Measurements from ENCODE around the gene TENM3. TPM values are rescaled to one million over a fixed set of nuclear protein-coding genes. Genes with fewer than 3 reads are reported as not detected.

TENM3 gene
- total RNA-seq, 1 experiment from 2014 or later = not detected

DNA sequence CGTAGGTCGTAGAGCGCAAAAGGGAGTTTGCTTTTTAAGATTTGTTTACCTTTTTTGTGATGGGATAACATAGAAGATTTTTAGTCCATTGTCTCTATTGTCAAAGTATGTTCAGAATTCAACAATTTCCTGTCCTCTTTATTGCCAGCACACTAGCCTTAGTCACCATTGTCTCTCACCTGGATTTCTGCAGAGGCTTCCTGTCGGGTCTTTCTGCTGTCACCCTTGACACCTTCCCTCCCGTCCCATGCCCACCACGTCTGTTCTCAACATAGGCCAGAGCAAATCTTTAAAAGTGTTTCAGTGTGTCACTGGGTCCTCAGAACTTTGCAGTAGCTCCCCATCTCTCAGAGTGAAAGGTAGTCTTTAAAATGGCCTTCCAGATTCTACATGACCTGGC lies 323.9 kb downstream of the TENM3 start:
- ChIA-PET POLR2A (ENCODE audit: unreplicated experiment) (no interaction called here), CTCF (no interaction called here)
- no peak overlapping the region for H3K4me3 ChIP-seq
- no peaks in the 10 kb centered on the region for H3K79me2 ChIP-seq (ENCODE audit: low read depth)
- H3K4me1 ChIP-seq (replicated peaks; ENCODE audit: insufficient read depth) = no peaks in the 10 kb centered on the region
- H3F3A ChIP-seq (ENCODE audit: insufficient read depth, low read depth) = no peaks in the 10 kb centered on the region
- H3K27me3 ChIP-seq (ENCODE audit: insufficient read depth, low read depth) = peaks cover 31% of the 10 kb centered on the region
- no peak for TF ChIP-seq EZH2 (IDR thresholded peaks at IDR 0.05; ENCODE audit: low read depth)
- no peak for TF ChIP-seq CTCF (conservative IDR thresholded peaks at IDR 0.05)
- H3K9me2 ChIP-seq (ENCODE audit: insufficient read depth) = no peaks in the 10 kb centered on the region
- intact Hi-C loops (cut with micrococcal nuclease; ENCODE audit: unreplicated experiment) = no loop called here
- no peaks in the 10 kb centered on the region for H3K9me3 ChIP-seq (ENCODE audit: insufficient read depth, low read depth)
- no peaks in the 10 kb centered on the region for H3K36me3 ChIP-seq (ENCODE audit: low read depth)
- no TSS peak for BruUV-seq (replicated peaks)
- H4K20me1 ChIP-seq (ENCODE audit: insufficient read depth) = no peaks in the 10 kb centered on the region
- H3K27ac ChIP-seq = no peak overlapping the region
- H2AFZ ChIP-seq = no peak overlapping the region
- H3K4me2 ChIP-seq = no peak overlapping the region
- no peak for DNase-seq

DNA sequence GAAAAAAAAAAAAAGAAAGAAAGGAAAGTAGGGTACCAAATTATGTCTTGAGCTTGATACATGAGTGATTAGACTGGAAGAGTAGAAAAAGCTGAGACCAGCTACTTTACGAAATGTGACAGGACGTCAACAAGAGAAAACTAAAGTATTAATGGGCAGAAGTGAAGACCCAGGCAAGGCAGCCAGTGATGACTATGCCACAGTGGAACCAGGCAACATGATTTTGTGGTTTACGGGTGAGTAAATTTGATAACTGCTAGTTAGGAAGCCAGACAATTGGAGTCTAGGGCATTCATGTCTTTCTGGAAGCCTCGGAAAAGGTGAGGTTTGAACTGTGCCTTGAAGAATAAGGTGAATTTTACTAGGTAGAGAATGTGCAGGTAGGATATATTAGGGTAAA lies 326.4 kb downstream of the TENM3 start:
- ChIA-PET CTCF (no interaction called here), POLR2A (ENCODE audit: unreplicated experiment) (no interaction called here)
- no peak overlapping the region for H3K4me2 ChIP-seq
- H3K9me2 ChIP-seq (ENCODE audit: insufficient read depth) = no peaks in the 10 kb centered on the region
- H3K4me3 ChIP-seq = no peak overlapping the region
- intact Hi-C loops (cut with micrococcal nuclease; ENCODE audit: unreplicated experiment) = no loop called here
- H3K9me3 ChIP-seq (ENCODE audit: insufficient read depth, low read depth) = no peaks in the 10 kb centered on the region
- H3K4me1 ChIP-seq (replicated peaks; ENCODE audit: insufficient read depth) = no peaks in the 10 kb centered on the region
- BruUV-seq (replicated peaks) = no TSS peak
- no peak for TF ChIP-seq CTCF (conservative IDR thresholded peaks at IDR 0.05)
- no peak for TF ChIP-seq EZH2 (IDR thresholded peaks at IDR 0.05; ENCODE audit: low read depth)
- no peaks in the 10 kb centered on the region for H3K36me3 ChIP-seq (ENCODE audit: low read depth)
- no peak for DNase-seq
- no peaks in the 10 kb centered on the region for H3F3A ChIP-seq (ENCODE audit: insufficient read depth, low read depth)
- H3K27ac ChIP-seq = no peak overlapping the region
- no peak overlapping the region for H2AFZ ChIP-seq
- no peaks in the 10 kb centered on the region for H3K79me2 ChIP-seq (ENCODE audit: low read depth)
- H4K20me1 ChIP-seq (ENCODE audit: insufficient read depth) = no peaks in the 10 kb centered on the region
- H3K27me3 ChIP-seq (ENCODE audit: insufficient read depth, low read depth) = peaks cover 38% of the 10 kb centered on the region

DNA sequence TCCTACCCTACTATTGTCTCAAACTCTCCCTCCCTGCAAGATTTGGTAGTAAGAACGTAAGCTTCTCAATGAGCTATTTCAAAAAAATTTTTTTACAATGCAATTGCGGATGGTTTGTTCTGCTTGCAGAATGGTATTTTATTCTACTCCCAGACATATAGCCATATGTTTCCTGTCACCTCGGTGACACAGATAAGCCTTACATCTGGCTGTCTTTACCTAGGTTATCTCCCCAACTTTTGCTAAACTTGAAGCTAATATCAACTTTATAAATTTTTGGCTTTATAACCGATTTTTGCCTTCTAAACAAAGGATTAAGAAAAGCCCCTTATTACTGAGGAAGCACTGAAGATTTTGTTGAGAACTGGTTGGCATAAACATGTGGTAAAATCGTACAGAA lies 331.5 kb downstream of the TENM3 start:
- peaks cover 26% of the 10 kb centered on the region; the same call in 1 of the 2 replicates for H3K27me3 ChIP-seq (ENCODE audit: insufficient read depth, low read depth)
- no peaks in the 10 kb centered on the region for H3K9me3 ChIP-seq (ENCODE audit: insufficient read depth, low read depth)
- no peak overlapping the region for H3K4me3 ChIP-seq
- TF ChIP-seq EZH2 (IDR thresholded peaks at IDR 0.05; ENCODE audit: low read depth) (no peak), CTCF (conservative IDR thresholded peaks at IDR 0.05) (no peak)
- H3K4me1 ChIP-seq (replicated peaks; ENCODE audit: insufficient read depth) = no peaks in the 10 kb centered on the region
- no peaks in the 10 kb centered on the region for H3K36me3 ChIP-seq (ENCODE audit: low read depth)
- no TSS peak for BruUV-seq (replicated peaks)
- no peaks in the 10 kb centered on the region for H4K20me1 ChIP-seq (ENCODE audit: insufficient read depth)
- no peak overlapping the region for H3K27ac ChIP-seq
- intact Hi-C loops (cut with micrococcal nuclease; ENCODE audit: unreplicated experiment) = no loop called here
- no peaks in the 10 kb centered on the region for H3F3A ChIP-seq (ENCODE audit: insufficient read depth, low read depth)
- ChIA-PET POLR2A (ENCODE audit: unreplicated experiment) (no interaction called here), CTCF (no interaction called here)
- DNase-seq = no peak
- no peak overlapping the region for H3K4me2 ChIP-seq
- H3K9me2 ChIP-seq (ENCODE audit: insufficient read depth) = no peaks in the 10 kb centered on the region
- no peaks in the 10 kb centered on the region for H3K79me2 ChIP-seq (ENCODE audit: low read depth)
- no peak overlapping the region for H2AFZ ChIP-seq
